Ishikawa (cell line): Measurements from ENCODE around the gene GRIK4.

ENCODE experiments used
- CEBPB ChIP-seq: IDR thresholded peaks from 2 replicates; pipeline ENCODE4 v1.6.1; 2012
- CREB1 ChIP-seq: IDR thresholded peaks from 2 replicates; pipeline ENCODE4 v1.6.1; 2012; ENCODE audit warnings: low read depth
- EGR1 ChIP-seq: IDR thresholded peaks from 2 replicates; pipeline ENCODE4 v1.6.1; 2012
- EP300 ChIP-seq: IDR thresholded peaks from 2 replicates; pipeline ENCODE4 v1.6.1; 2012; ENCODE audit warnings: borderline replicate concordance
- FOXM1 ChIP-seq: IDR thresholded peaks from 2 replicates; pipeline ENCODE4 v1.6.1; 2012; ENCODE audit warnings: low read depth, borderline replicate concordance
- NFIC ChIP-seq: IDR thresholded peaks from 2 replicates; pipeline ENCODE4 v1.6.1; 2012
- RAD21 ChIP-seq: IDR thresholded peaks from 2 replicates; pipeline ENCODE4 v1.6.1; 2012; ENCODE audit warnings: low read depth
- YY1 ChIP-seq: IDR thresholded peaks from 2 replicates; pipeline ENCODE4 v1.6.1; 2012; ENCODE audit warnings: low read depth
- TF ChIP-seq, protein P1 (sequence below): IDR thresholded peaks from 2 replicates; pipeline ENCODE4 v1.6.1; 2012; ENCODE audit warnings: low read depth, mild to moderate bottlenecking
- TF ChIP-seq, protein P2 (sequence below): IDR thresholded peaks from 2 replicates; pipeline ENCODE4 v1.6.1; 2012

DNA sequence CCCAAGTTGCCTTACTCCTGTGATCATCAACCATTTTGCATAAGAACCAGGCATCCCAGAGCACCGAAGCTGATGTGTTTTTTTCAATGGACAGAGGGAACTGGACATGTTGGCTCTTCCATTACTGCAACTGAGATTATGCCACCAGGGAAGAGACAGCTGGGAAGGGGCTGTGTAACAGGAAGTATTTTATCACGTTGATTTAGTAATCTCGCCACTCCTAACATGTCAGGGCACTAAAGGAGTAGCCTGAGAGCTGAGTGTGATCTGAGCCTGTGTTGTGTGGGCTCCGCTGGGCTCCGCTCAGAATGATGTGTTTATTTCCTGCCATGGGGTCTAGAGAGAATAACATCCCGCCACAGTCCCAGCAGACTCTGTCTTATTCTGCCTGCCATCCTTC lies 165.4 kb downstream of the GRIK4 start:
- TF ChIP-seq EP300 (no peak), CREB1 (no peak), YY1 (no peak), CEBPB (no peak), NFIC (no peak), FOXM1 (no peak), EGR1 (no peak), RAD21 (no peak)
- TF ChIP-seq, protein P1, sequence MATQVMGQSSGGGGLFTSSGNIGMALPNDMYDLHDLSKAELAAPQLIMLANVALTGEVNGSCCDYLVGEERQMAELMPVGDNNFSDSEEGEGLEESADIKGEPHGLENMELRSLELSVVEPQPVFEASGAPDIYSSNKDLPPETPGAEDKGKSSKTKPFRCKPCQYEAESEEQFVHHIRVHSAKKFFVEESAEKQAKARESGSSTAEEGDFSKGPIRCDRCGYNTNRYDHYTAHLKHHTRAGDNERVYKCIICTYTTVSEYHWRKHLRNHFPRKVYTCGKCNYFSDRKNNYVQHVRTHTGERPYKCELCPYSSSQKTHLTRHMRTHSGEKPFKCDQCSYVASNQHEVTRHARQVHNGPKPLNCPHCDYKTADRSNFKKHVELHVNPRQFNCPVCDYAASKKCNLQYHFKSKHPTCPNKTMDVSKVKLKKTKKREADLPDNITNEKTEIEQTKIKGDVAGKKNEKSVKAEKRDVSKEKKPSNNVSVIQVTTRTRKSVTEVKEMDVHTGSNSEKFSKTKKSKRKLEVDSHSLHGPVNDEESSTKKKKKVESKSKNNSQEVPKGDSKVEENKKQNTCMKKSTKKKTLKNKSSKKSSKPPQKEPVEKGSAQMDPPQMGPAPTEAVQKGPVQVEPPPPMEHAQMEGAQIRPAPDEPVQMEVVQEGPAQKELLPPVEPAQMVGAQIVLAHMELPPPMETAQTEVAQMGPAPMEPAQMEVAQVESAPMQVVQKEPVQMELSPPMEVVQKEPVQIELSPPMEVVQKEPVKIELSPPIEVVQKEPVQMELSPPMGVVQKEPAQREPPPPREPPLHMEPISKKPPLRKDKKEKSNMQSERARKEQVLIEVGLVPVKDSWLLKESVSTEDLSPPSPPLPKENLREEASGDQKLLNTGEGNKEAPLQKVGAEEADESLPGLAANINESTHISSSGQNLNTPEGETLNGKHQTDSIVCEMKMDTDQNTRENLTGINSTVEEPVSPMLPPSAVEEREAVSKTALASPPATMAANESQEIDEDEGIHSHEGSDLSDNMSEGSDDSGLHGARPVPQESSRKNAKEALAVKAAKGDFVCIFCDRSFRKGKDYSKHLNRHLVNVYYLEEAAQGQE = no peak
- TF ChIP-seq, protein P2, sequence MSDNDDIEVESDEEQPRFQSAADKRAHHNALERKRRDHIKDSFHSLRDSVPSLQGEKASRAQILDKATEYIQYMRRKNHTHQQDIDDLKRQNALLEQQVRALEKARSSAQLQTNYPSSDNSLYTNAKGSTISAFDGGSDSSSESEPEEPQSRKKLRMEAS = no peak
